DND-41 (cell line): ENCODE results near the gene SLC29A2.

ENCODE experiments used
- EZH2 ChIP-seq: IDR thresholded peaks from 3 replicates; pipeline ENCODE4 v1.6.1; 2012; ENCODE audit warnings: borderline replicate concordance, low read depth, mild to moderate bottlenecking, moderate library complexity, low read length, inconsistent platforms; ENCODE audit not compliant: severe bottlenecking
- TF ChIP-seq, protein P1 (sequence below): IDR thresholded peaks from 2 replicates; pipeline ENCODE4 v1.5.1; 2012; ENCODE audit warnings: borderline replicate concordance, low read length, moderate library complexity, mild to moderate bottlenecking; ENCODE audit not compliant: poor library complexity, severe bottlenecking; ENCODE audit errors: extremely low read depth

DNA sequence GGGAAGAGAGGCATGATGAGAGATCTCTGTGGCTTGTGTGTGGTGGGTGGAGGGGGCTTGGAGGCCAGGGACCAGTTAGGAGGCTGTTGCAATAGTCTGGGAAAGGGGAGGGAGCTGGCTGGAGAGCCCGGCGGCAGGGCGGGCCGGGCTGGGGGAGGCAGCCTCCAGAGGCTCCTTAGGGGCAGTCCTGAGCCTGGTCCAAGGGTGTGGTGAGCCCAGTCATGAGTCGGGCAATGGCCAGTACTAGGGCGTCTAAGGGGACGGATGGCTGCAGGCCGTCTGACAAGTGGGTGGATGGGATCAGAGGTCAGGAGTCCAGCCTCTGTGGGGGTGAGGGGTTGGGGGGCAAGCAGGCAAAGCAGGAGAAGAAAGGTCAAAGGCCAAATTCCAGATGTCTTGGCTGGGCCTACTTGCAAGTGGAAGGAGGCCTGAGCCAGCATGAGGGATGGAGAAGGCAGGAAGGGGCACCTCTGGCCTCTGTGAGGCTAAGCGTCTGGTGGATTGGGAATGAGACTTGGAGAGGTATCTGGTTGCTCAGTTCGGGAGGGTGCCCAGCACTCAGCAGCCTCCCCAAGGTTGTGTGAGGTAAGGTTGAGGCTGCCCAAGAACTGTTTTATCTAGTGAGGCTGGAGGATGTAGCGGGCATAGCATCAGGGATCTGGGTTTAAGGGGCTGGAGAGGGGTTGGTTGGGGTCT, 48.7 kb downstream of the SLC29A2 start:
- TF ChIP-seq, protein P1, sequence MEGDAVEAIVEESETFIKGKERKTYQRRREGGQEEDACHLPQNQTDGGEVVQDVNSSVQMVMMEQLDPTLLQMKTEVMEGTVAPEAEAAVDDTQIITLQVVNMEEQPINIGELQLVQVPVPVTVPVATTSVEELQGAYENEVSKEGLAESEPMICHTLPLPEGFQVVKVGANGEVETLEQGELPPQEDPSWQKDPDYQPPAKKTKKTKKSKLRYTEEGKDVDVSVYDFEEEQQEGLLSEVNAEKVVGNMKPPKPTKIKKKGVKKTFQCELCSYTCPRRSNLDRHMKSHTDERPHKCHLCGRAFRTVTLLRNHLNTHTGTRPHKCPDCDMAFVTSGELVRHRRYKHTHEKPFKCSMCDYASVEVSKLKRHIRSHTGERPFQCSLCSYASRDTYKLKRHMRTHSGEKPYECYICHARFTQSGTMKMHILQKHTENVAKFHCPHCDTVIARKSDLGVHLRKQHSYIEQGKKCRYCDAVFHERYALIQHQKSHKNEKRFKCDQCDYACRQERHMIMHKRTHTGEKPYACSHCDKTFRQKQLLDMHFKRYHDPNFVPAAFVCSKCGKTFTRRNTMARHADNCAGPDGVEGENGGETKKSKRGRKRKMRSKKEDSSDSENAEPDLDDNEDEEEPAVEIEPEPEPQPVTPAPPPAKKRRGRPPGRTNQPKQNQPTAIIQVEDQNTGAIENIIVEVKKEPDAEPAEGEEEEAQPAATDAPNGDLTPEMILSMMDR: no peak
- TF ChIP-seq EZH2: no peak
